GM18517 (cell line): ENCODE results near the gene CDKN2AIPNL.
"Not testable (repeated sequence)": the region's sequence is repeated elsewhere in the genome, so short reads cannot be mapped to it uniquely, and the experiment has no call there.

Experiments used
- ATAC-seq: cut with Tn5 transposase; IDR thresholded peaks from one replicate; pipeline ENCODE4 v1.9.1; 2021; ENCODE audit warnings: mild to moderate bottlenecking, moderate library complexity; ENCODE audit not compliant: unreplicated experiment

The CDKN2AIPNL gene

GRCh38 chr5:134438721-134439123, 27.0 kb upstream of the CDKN2AIPNL start:
- ATAC-seq = no peak

GRCh38 chr5:134437847-134438581, 26.3 kb upstream of the CDKN2AIPNL start:
- ATAC-seq = no peak

GRCh38 chr5:134437340-134437846, 25.7 kb upstream of the CDKN2AIPNL start:
- ATAC-seq = no peak

GRCh38 chr5:134436523-134437339, 25.1 kb upstream of the CDKN2AIPNL start:
- peak; percentile 75 for ATAC-seq

- ATAC-seq = no peak
These were observed 23.9 kb upstream of the CDKN2AIPNL start for GRCh38 chr5:134435560-134435959.

- no peak for ATAC-seq
These were observed 21.1 kb upstream of the CDKN2AIPNL start for GRCh38 chr5:134432677-134433359.

GRCh38 chr5:134432174-134432573, 20.5 kb upstream of the CDKN2AIPNL start:
- no peak for ATAC-seq

- ATAC-seq = no peak
These were observed 18.4 kb upstream of the CDKN2AIPNL start for GRCh38 chr5:134430001-134430569.

- ATAC-seq = no peak
These were observed 15.9 kb upstream of the CDKN2AIPNL start for GRCh38 chr5:134427540-134428041.

- ATAC-seq = no peak
These were observed 14.7 kb upstream of the CDKN2AIPNL start for GRCh38 chr5:134426361-134426760.

GRCh38 chr5:134423376-134423775, 11.7 kb upstream of the CDKN2AIPNL start:
- no peak for ATAC-seq

GRCh38 chr5:134422791-134423365, 11.2 kb upstream of the CDKN2AIPNL start:
- no peak for ATAC-seq

- not testable (repeated sequence) for ATAC-seq
These were observed 9.4 kb upstream of the CDKN2AIPNL start for GRCh38 chr5:134421038-134421437.

- no peak for ATAC-seq
These were observed 8.7 kb upstream of the CDKN2AIPNL start for GRCh38 chr5:134420343-134420742.

GRCh38 chr5:134418958-134419357, 7.3 kb upstream of the CDKN2AIPNL start:
- no peak for ATAC-seq

- no peak for ATAC-seq
These were observed 6.0 kb upstream of the CDKN2AIPNL start for GRCh38 chr5:134417707-134418106.

- ATAC-seq = no peak
These were observed 1.4 kb upstream of the CDKN2AIPNL start for GRCh38 chr5:134413046-134413445.

GRCh38 chr5:134411228-134411545, 494 bp downstream of the CDKN2AIPNL start:
- ATAC-seq = no peak

- no peak for ATAC-seq
These were observed 859 bp downstream of the CDKN2AIPNL start for GRCh38 chr5:134410822-134411221.

- ATAC-seq = no peak
These were observed 2.4 kb downstream of the CDKN2AIPNL start for GRCh38 chr5:134409321-134409720.

- ATAC-seq = no peak
These were observed 5.3 kb downstream of the CDKN2AIPNL start for GRCh38 chr5:134406390-134406789.
